HepG2 (cell line): ENCODE results near the gene TAF6L. TPM values are rescaled to one million over a fixed set of nuclear protein-coding genes. Genes with fewer than 3 reads are reported as not detected.

Experiments
- ARHGAP35 ChIP-seq: sonication (generic); formaldehyde crosslinking; IDR thresholded peaks from 2 replicates; pipeline ENCODE4 v1.9.0; 2022; ENCODE audit warnings: mild to moderate bottlenecking, inconsistent platforms, moderate library complexity, missing genetic modification reagents, borderline replicate concordance
- ARNT ChIP-seq: fragments of 450-650 bp; IDR thresholded peaks from 2 replicates; pipeline ENCODE4 v1.6.1; 2017
- EZH2 ChIP-seq: conservative IDR thresholded peaks from 2 replicates; pipeline ENCODE4 v1.6.1; 2012; ENCODE audit warnings: mild to moderate bottlenecking, low read depth, low read length, moderate library complexity
- HCFC1 ChIP-seq: fragments of 150-350 bp; IDR thresholded peaks from 2 replicates; pipeline ENCODE4 v1.6.1; 2014; ENCODE audit warnings: low read depth, low read length
- NFIC ChIP-seq: IDR thresholded peaks from 2 replicates; pipeline ENCODE4 v1.6.1; 2012; ENCODE audit warnings: mild to moderate bottlenecking, low read length, inconsistent platforms
- NR0B2 ChIP-seq: sonication (generic); formaldehyde crosslinking; IDR thresholded peaks from 2 replicates; pipeline ENCODE4 v1.4.0; 2020; ENCODE audit warnings: mild to moderate bottlenecking, missing genetic modification reagents
- PHB2 ChIP-seq: fragments of 450-650 bp; IDR thresholded peaks from 2 replicates; pipeline ENCODE4 v1.6.1; 2018; ENCODE audit not compliant: partially characterized antibody
- PLRG1 ChIP-seq: fragments of 450-650 bp; conservative IDR thresholded peaks from 2 replicates; pipeline ENCODE4 v1.6.1; 2016
- PRMT3 ChIP-seq: sonication (generic); formaldehyde crosslinking; IDR thresholded peaks from 2 replicates; pipeline ENCODE4 v1.8.1; 2022; ENCODE audit warnings: low read depth, mild to moderate bottlenecking, moderate library complexity, missing genetic modification reagents, borderline replicate concordance
- RNF2 ChIP-seq: fragments of 450-650 bp; conservative IDR thresholded peaks from 2 replicates; pipeline ENCODE4 v1.6.1; 2016; ENCODE audit warnings: low read depth
- WIZ ChIP-seq: sonication (generic); formaldehyde crosslinking; IDR thresholded peaks from 2 replicates; pipeline ENCODE4 v1.5.1; 2020; ENCODE audit warnings: mild to moderate bottlenecking, missing genetic modification reagents
- ZBTB34 ChIP-seq: sonication (generic); formaldehyde crosslinking; IDR thresholded peaks from 2 replicates; pipeline ENCODE4 v1.8.0; 2022; ENCODE audit warnings: mild to moderate bottlenecking, missing genetic modification reagents
- ZBTB43 ChIP-seq: sonication (generic); formaldehyde crosslinking; conservative IDR thresholded peaks from 2 replicates; pipeline ENCODE4 v1.4.0; 2020; ENCODE audit warnings: missing genetic modification reagents
- ZNF101 ChIP-seq: sonication (generic); formaldehyde crosslinking; IDR thresholded peaks from 2 replicates; pipeline ENCODE4 v1.4.0; 2020; ENCODE audit warnings: mild to moderate bottlenecking, low read depth, missing genetic modification reagents, borderline replicate concordance
- ZNF235 ChIP-seq: sonication (generic); formaldehyde crosslinking; IDR thresholded peaks from 2 replicates; pipeline ENCODE4 v1.8.1; 2023; ENCODE audit warnings: mild to moderate bottlenecking, missing genetic modification reagents, borderline replicate concordance
- ZNF460 ChIP-seq: sonication (generic); formaldehyde crosslinking; IDR thresholded peaks from 2 replicates; pipeline ENCODE4 v1.5.1; 2020; ENCODE audit warnings: missing genetic modification reagents, mild to moderate bottlenecking, borderline replicate concordance
- ZNF468 ChIP-seq: sonication (generic); formaldehyde crosslinking; IDR thresholded peaks from 2 replicates; pipeline ENCODE4 v1.8.0; 2022; ENCODE audit warnings: mild to moderate bottlenecking, moderate library complexity, missing genetic modification reagents
- ZNF550 ChIP-seq: sonication (generic); formaldehyde crosslinking; IDR thresholded peaks from 2 replicates; pipeline ENCODE4 v1.4.0; 2020; ENCODE audit warnings: mild to moderate bottlenecking, missing genetic modification reagents, borderline replicate concordance
- ZSCAN9 ChIP-seq: IDR thresholded peaks from 2 replicates; pipeline ENCODE4 v1.6.1; 2016; ENCODE audit warnings: borderline replicate concordance
- polyA plus RNA-seq, 8 experiments: library from polyadenylated mRNA; depleted of rRNA in 3 of 8; stranded (reverse) in 7 of 8; unstranded in 1 of 8; fragments of >200 nt; fragmentation: Illumina TruSeq in 4 of 8; extraction: Trizol in 4 of 8; gene quantifications; 2 replicates each; pipeline versions ENCODE4 v1.2.1 to v1.2.3, GENCODE V29; 2011 to 2016; ENCODE audit warnings: low read depth in 4 of 8, missing spikeins in 1 of 8, mixed read lengths in 1 of 8; ENCODE audit not compliant: insufficient read depth in 1 of 8
- total RNA-seq, 5 experiments: library from RNA; depleted of rRNA; stranded (reverse); fragments of >200 nt; fragmentation: Illumina TruSeq; extraction: Trizol; gene quantifications; 2 replicates each; pipeline ENCODE4 v1.2.3, GENCODE V29; 2016; ENCODE audit warnings: low read depth in 1 of 5
- TF ChIP-seq, protein P1 (sequence below): sonication (generic); formaldehyde crosslinking; IDR thresholded peaks from 2 replicates; pipeline ENCODE4 v1.4.0; 2020; ENCODE audit warnings: missing genetic modification reagents
- TF ChIP-seq, protein P2 (sequence below): sonication (generic); formaldehyde crosslinking; IDR thresholded peaks from 2 replicates; pipeline ENCODE4 v1.5.1; 2020; ENCODE audit warnings: missing genetic modification reagents, mild to moderate bottlenecking, borderline replicate concordance

The TAF6L gene
- total and polyA plus RNA-seq, 2 of the 13 experiments (the other 11 are each of a cell fraction or from before 2014, with no cell fraction given) = 12.6 to 19.4 TPM

DNA sequence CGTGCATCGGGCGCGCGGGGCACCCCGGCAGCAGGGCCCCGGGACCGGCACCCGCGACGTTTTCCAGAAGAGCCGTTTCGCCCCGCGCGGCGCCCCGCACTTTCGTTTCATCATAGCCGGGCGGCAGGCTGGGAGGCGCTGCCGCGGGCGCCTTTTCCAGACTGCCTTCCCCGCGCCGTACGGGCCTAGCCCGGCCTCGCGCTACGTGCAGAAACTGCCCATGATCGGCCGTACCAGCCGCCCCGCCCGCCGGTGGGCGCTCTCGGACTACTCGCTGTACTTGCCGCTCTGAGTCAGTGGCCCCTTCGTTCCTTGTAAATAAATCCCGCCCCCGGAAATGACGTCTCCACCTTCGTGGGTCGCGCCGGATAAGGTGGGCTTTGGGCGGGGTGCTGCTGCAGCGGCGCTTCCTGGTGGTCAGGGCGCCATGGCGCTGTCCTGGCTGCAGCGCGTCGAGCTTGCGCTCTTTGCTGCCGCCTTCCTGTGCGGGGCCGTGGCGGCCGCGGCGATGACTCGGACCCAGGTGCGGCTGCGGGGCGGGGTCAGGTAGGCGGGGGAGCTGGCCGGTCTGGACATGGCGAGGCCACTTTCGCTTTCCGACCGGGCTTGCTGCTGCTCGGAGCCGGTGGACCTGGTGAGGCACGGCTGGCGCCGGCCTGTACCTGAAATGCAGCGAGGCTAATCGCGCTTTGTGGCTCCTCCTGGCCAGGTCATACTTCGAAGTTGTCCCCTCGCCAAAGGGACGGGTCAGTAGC lies 16.0 kb downstream of the TAF6L start, which contains the start of gene TMEM179B (continued):
- TF ChIP-seq PLRG1 (no peak), ZNF460 (CRISPR knock-in tag) (no peak; the same call in 1 of the 2 replicates), RNF2 (no peak), ZNF550 (CRISPR knock-in tag) (peak; percentile 93; the same call in 1 of the 2 replicates), NFIC (no peak), PHB2 (no peak), EZH2 (no peak), ZNF468 (CRISPR knock-in tag) (no peak), ZBTB43 (0 out of 2 replicates have a peak, but pooled peaks have one; percentile 33), ZNF235 (CRISPR knock-in tag) (no peak), ZNF101 (CRISPR knock-in tag) (no peak), ARHGAP35 (CRISPR knock-in tag) (peak; percentile 82; the same call in 1 of the 2 replicates), NR0B2 (CRISPR knock-in tag) (peak; percentile 58; the same call in 1 of the 2 replicates), WIZ (CRISPR knock-in tag) (peak; percentile 87), PRMT3 (CRISPR knock-in tag) (peak; percentile 96; the same call in 1 of the 2 replicates), ZSCAN9 (CRISPR knock-in tag) (peak; percentile 72; the same call in 1 of the 2 replicates), ARNT (no peak), HCFC1 (peak; percentile 41), ZBTB34 (peak; percentile 85; the same call in 1 of the 2 replicates)
- TF ChIP-seq, protein P1, sequence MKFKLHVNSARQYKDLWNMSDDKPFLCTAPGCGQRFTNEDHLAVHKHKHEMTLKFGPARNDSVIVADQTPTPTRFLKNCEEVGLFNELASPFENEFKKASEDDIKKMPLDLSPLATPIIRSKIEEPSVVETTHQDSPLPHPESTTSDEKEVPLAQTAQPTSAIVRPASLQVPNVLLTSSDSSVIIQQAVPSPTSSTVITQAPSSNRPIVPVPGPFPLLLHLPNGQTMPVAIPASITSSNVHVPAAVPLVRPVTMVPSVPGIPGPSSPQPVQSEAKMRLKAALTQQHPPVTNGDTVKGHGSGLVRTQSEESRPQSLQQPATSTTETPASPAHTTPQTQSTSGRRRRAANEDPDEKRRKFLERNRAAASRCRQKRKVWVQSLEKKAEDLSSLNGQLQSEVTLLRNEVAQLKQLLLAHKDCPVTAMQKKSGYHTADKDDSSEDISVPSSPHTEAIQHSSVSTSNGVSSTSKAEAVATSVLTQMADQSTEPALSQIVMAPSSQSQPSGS (CRISPR knock-in tag) = peak; percentile 90
- TF ChIP-seq, protein P2, sequence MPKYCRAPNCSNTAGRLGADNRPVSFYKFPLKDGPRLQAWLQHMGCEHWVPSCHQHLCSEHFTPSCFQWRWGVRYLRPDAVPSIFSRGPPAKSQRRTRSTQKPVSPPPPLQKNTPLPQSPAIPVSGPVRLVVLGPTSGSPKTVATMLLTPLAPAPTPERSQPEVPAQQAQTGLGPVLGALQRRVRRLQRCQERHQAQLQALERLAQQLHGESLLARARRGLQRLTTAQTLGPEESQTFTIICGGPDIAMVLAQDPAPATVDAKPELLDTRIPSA (CRISPR knock-in tag) = peak; percentile 97
